Stomach (tissue), 4 donors: ENCODE measurements around the gene DAG1.

Experiments used
- EP300 ChIP-seq: sonication (generic); formaldehyde crosslinking; IDR thresholded peaks from one replicate; pipeline ENCODE4 v1.6.1; 2017; ENCODE audit warnings: antibody characterized with exemption
- POLR2A ChIP-seq, 4 donors: fragments of 450-650 bp; IDR thresholded peaks; one replicate each; pipeline ENCODE4 v1.6.1; 2016; ENCODE audit warnings: antibody characterized with exemption in 4 of 4, control low read depth in 2 of 4, mild to moderate bottlenecking in 1 of 4, moderate library complexity in 1 of 4

DNA sequence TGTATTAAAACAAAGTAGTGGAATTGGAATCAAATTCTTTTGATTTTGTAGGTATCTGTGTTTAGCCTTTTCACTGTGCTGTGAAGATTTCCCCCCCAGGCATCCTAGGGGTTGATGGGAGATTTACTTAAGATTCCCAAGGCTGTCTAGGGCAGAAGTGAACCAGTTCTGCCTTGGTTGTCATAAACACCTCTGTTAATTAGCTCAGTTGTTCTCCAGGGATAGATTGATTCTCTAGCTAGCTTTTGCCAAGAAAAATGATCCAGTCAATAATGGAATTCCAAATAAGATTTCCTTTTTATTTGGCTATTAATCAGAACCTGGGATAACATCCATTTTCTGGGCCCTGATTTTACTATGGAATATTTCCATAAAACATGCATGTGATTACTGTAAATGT is 12.7 kb downstream of the DAG1 start:
- TF ChIP-seq POLR2A (IDR thresholded peaks at IDR 0.05) (no peak), EP300 (no peak)
